ENCODE results near the gene NUP62.
"Not testable (repeated sequence)": the region's sequence is repeated elsewhere in the genome, so short reads cannot be mapped to it uniquely, and the experiment has no call there.

GRCh38 chr19:49959892-49960291 lies 30.6 kb upstream of the NUP62 start:
- TF ChIP-seq ATF3 (IDR thresholded peaks at IDR 0.05); HNF4A (conservative IDR thresholded peaks at IDR 0.05); CTCF (IDR thresholded peaks at IDR 0.05; ENCODE audit: low read depth, low read length, missing input control); YY1 (IDR thresholded peaks at IDR 0.05); FOXA1 (IDR thresholded peaks at IDR 0.05): not testable (repeated sequence)
